Activated naive CD8-positive, alpha-beta T cell treated with anti-CD3 and anti-CD28 coated beads, Interleukin-2, amount 50 U/mL, for 16 hours (primary cell): ENCODE results near the gene ACER3.
"Not testable (repeated sequence)": the region's sequence is repeated elsewhere in the genome, so short reads cannot be mapped to it uniquely, and the experiment has no call there.

ENCODE experiments used
- DNase-seq: peaks from one replicate; pipeline ENCODE4 v3.0.0-alpha.2; 2020; ENCODE audit warnings: low read depth, low spot score

ACER3 gene

GRCh38 chr11:76919887-76920746, 59.4 kb downstream of the ACER3 start:
- DNase-seq, result peak; percentile 22

- no peak for DNase-seq
These were observed 66.4 kb downstream of the ACER3 start for GRCh38 chr11:76927160-76927559.

GRCh38 chr11:76935042-76935441, 74.3 kb downstream of the ACER3 start:
- no peak for DNase-seq

- no peak for DNase-seq
These were observed 78.5 kb downstream of the ACER3 start for GRCh38 chr11:76939219-76939631.

- no peak for DNase-seq
These were observed 83.5 kb downstream of the ACER3 start for GRCh38 chr11:76944225-76944624.

GRCh38 chr11:76946223-76946622, 85.5 kb downstream of the ACER3 start:
- no peak for DNase-seq

- no peak for DNase-seq
These were observed 86.5 kb downstream of the ACER3 start for GRCh38 chr11:76947190-76947589.

GRCh38 chr11:76947800-76948199, 87.1 kb downstream of the ACER3 start:
- DNase-seq, result no peak

GRCh38 chr11:76955459-76956114, 94.9 kb downstream of the ACER3 start:
- no peak for DNase-seq

- no peak for DNase-seq
These were observed 102.1 kb downstream of the ACER3 start for GRCh38 chr11:76962583-76963416.

GRCh38 chr11:76963417-76964168, 102.9 kb downstream of the ACER3 start:
- DNase-seq, result not testable (repeated sequence)

GRCh38 chr11:76972051-76972450, 111.3 kb downstream of the ACER3 start:
- no peak for DNase-seq

- DNase-seq, result no peak
These were observed 113.6 kb downstream of the ACER3 start for GRCh38 chr11:76974179-76974891.

- no peak for DNase-seq
These were observed 114.8 kb downstream of the ACER3 start for GRCh38 chr11:76975513-76975912.

- DNase-seq, result no peak
These were observed 117.1 kb downstream of the ACER3 start for GRCh38 chr11:76977791-76978190.

- DNase-seq, result no peak
These were observed 117.5 kb downstream of the ACER3 start for GRCh38 chr11:76978239-76978638.

- DNase-seq, result no peak
These were observed 118.1 kb downstream of the ACER3 start for GRCh38 chr11:76978818-76979217.

GRCh38 chr11:76980196-76980595, 119.5 kb downstream of the ACER3 start:
- no peak for DNase-seq

GRCh38 chr11:76984743-76985142, 124.0 kb downstream of the ACER3 start:
- DNase-seq, result no peak

GRCh38 chr11:76987203-76987602, 126.5 kb downstream of the ACER3 start:
- no peak for DNase-seq

GRCh38 chr11:76990628-76991027, 129.9 kb downstream of the ACER3 start:
- DNase-seq, result no peak
